C4-2B (cell line): Measurements from ENCODE around the gene DHX29.

Source experiments
- H3K27ac ChIP-seq: fragments of 450-650 bp; 2 replicates; pipeline ENCODE4 v1.5.1; 2017
- ZFX ChIP-seq: fragments of 450-650 bp; IDR thresholded peaks from 2 replicates; pipeline ENCODE4 v1.6.1; 2017
- TF ChIP-seq, protein P1 (sequence below): fragments of 450-650 bp; conservative IDR thresholded peaks from 2 replicates; pipeline ENCODE4 v1.5.1; 2017; ENCODE audit warnings: mild to moderate bottlenecking

DHX29 gene, protein sequence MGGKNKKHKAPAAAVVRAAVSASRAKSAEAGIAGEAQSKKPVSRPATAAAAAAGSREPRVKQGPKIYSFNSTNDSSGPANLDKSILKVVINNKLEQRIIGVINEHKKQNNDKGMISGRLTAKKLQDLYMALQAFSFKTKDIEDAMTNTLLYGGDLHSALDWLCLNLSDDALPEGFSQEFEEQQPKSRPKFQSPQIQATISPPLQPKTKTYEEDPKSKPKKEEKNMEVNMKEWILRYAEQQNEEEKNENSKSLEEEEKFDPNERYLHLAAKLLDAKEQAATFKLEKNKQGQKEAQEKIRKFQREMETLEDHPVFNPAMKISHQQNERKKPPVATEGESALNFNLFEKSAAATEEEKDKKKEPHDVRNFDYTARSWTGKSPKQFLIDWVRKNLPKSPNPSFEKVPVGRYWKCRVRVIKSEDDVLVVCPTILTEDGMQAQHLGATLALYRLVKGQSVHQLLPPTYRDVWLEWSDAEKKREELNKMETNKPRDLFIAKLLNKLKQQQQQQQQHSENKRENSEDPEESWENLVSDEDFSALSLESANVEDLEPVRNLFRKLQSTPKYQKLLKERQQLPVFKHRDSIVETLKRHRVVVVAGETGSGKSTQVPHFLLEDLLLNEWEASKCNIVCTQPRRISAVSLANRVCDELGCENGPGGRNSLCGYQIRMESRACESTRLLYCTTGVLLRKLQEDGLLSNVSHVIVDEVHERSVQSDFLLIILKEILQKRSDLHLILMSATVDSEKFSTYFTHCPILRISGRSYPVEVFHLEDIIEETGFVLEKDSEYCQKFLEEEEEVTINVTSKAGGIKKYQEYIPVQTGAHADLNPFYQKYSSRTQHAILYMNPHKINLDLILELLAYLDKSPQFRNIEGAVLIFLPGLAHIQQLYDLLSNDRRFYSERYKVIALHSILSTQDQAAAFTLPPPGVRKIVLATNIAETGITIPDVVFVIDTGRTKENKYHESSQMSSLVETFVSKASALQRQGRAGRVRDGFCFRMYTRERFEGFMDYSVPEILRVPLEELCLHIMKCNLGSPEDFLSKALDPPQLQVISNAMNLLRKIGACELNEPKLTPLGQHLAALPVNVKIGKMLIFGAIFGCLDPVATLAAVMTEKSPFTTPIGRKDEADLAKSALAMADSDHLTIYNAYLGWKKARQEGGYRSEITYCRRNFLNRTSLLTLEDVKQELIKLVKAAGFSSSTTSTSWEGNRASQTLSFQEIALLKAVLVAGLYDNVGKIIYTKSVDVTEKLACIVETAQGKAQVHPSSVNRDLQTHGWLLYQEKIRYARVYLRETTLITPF (N-terminal part only)

GRCh38 chr5:55307383-55308253 is at the start of gene DHX29, which contains the start of gene MTREX:
DHX29 (minus strand) TSS chr5:55307694; CDS start chr5:55307573, 121 bp downstream.
MTREX (plus strand) TSS chr5:55307989; CDS start chr5:55308014, 25 bp downstream.
- peak within 1 kb of the TSS; percentile 80 for H3K27ac ChIP-seq
- peak; percentile 97 for TF ChIP-seq ZFX
- TF ChIP-seq, protein P1, sequence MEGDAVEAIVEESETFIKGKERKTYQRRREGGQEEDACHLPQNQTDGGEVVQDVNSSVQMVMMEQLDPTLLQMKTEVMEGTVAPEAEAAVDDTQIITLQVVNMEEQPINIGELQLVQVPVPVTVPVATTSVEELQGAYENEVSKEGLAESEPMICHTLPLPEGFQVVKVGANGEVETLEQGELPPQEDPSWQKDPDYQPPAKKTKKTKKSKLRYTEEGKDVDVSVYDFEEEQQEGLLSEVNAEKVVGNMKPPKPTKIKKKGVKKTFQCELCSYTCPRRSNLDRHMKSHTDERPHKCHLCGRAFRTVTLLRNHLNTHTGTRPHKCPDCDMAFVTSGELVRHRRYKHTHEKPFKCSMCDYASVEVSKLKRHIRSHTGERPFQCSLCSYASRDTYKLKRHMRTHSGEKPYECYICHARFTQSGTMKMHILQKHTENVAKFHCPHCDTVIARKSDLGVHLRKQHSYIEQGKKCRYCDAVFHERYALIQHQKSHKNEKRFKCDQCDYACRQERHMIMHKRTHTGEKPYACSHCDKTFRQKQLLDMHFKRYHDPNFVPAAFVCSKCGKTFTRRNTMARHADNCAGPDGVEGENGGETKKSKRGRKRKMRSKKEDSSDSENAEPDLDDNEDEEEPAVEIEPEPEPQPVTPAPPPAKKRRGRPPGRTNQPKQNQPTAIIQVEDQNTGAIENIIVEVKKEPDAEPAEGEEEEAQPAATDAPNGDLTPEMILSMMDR: no peak

- TF ChIP-seq ZFX: no peak
- TF ChIP-seq, protein P1: no peak
- no peak overlapping the region for H3K27ac ChIP-seq
These were observed 49.4 kb upstream of the DHX29 start for GRCh38 chr5:55356896-55357295.

- TF ChIP-seq ZFX: no peak
- TF ChIP-seq, protein P1: no peak
- no peak overlapping the region for H3K27ac ChIP-seq
These were observed 43.3 kb upstream of the DHX29 start for GRCh38 chr5:55350754-55351153.

DNA sequence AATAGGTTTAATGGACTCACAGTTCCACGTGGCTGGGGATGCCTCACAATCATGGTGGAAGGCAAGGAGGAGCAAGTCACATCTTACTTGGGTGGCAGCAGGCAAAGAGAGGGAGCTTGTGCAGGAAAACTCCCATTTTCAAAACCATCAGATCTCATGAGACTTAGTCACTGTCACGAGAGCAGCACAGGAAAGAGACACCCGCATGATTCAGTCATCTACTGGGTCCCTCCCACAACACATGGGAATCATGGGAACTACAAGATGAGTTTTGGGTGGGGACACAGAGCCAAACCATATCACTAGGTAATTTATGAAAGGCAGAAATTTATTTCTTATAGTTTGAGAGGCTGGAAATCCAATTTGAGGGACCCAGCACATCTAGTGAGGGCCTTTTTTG is 40.3 kb upstream of the DHX29 start:
- TF ChIP-seq, protein P1: no peak
- TF ChIP-seq ZFX: no peak
- H3K27ac ChIP-seq: no peak overlapping the region

- no peak overlapping the region for H3K27ac ChIP-seq
- no peak for TF ChIP-seq ZFX
- TF ChIP-seq, protein P1: no peak
These were observed 37.8 kb upstream of the DHX29 start for GRCh38 chr5:55345327-55345726.

DNA sequence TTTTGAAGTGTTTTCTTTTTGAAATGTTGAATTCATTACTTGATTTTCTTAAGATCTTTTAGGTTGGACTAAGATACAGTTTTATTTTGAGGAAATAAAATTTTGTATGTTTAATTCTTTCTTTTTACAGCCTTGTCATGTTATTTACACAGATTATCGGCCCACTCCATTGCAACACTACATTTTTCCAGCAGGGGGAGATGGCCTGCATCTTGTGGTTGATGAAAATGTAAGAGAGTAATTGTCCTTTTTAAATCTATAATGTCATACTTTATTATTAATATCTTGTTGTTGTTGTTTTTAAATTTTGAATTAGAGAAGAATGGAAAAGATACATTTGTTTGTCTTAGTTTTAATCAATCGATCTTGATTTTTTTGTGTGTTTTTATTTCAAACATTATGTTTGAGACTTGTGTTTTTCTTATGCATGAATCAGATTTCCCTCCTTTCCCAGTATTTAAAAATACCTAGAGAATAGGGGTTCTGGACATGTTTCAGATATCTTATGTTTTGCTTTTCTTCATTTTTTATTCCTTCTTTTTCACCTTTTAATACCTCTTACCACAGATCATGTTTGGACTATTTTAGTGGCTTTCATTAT is 37.0 kb upstream of the DHX29 start:
- TF ChIP-seq, protein P1: peak; percentile 98
- TF ChIP-seq ZFX: no peak
- no peak overlapping the region for H3K27ac ChIP-seq
